Suprapubic skin (tissue), 4 donors: Measurements from ENCODE around the gene CEP350. TPM values are rescaled to one million over a fixed set of nuclear protein-coding genes. Genes with fewer than 3 reads are reported as not detected.

ENCODE experiments used
- DNase-seq, 2 donors: peaks; one replicate each; pipeline ENCODE4 v3.0.0-alpha.2; 2019; ENCODE audit warnings: low spot score in 2 of 2
- H3K27ac ChIP-seq: fragments of 200-600 bp; sonication (generic); one replicate; pipeline ENCODE4 v1.5.1; 2019
- H3K27me3 ChIP-seq: fragments of 200-600 bp; sonication (generic); one replicate; pipeline ENCODE4 v1.5.1; 2019
- H3K36me3 ChIP-seq: fragments of 200-600 bp; sonication (generic); one replicate; pipeline ENCODE4 v1.5.1; 2019
- H3K4me1 ChIP-seq: fragments of 200-600 bp; sonication (generic); one replicate; pipeline ENCODE4 v1.5.1; 2019
- H3K4me3 ChIP-seq: fragments of 200-600 bp; sonication (generic); one replicate; pipeline ENCODE4 v1.5.1; 2019; ENCODE audit warnings: mild to moderate bottlenecking
- H3K9me3 ChIP-seq: fragments of 200-600 bp; sonication (generic); one replicate; pipeline ENCODE4 v1.5.1; 2019
- EP300 ChIP-seq: sonication (generic); formaldehyde crosslinking; IDR thresholded peaks from one replicate; pipeline ENCODE4 v1.6.1; 2017; ENCODE audit warnings: antibody characterized with exemption
- POLR2A ChIP-seq, 2 donors: fragments of 450-650 bp; IDR thresholded peaks; one replicate each; pipeline ENCODE4 v1.6.1; 2017; ENCODE audit warnings: antibody characterized with exemption in 2 of 2, mild to moderate bottlenecking in 2 of 2, moderate library complexity in 2 of 2
- POLR2AphosphoS5 ChIP-seq, 3 donors: sonication (generic); formaldehyde crosslinking; IDR thresholded peaks; one replicate each; pipeline ENCODE4 v1.6.1; 2017; ENCODE audit warnings: antibody characterized with exemption in 3 of 3
- WGBS: methylation state at CpG from one replicate; pipeline ENCODE4 v1.1.5; 2018; 5-methylcytosine and 5-hydroxymethylcytosine counted together
- total RNA-seq, 4 donors: library from RNA; depleted of rRNA; stranded (reverse); fragments of >200 nt; gene quantifications; one replicate each; pipeline ENCODE4 v1.1.0, GENCODE V29; 2016
- TF ChIP-seq, protein P1 (sequence below), 2 donors: fragments of 200-600 bp in 1 of 2; fragments of 450-650 bp in 1 of 2; sonication (generic) in 1 of 2; IDR thresholded peaks; one replicate each; pipeline ENCODE4 v1.5.1; 2016 to 2019; ENCODE audit warnings: antibody characterized with exemption in 2 of 2, mild to moderate bottlenecking in 1 of 2, moderate library complexity in 1 of 2

CEP350 gene
- total RNA-seq, 4 donors from 2014 or later, result 60.5 to 90.2 (median 68.4) TPM

DNA sequence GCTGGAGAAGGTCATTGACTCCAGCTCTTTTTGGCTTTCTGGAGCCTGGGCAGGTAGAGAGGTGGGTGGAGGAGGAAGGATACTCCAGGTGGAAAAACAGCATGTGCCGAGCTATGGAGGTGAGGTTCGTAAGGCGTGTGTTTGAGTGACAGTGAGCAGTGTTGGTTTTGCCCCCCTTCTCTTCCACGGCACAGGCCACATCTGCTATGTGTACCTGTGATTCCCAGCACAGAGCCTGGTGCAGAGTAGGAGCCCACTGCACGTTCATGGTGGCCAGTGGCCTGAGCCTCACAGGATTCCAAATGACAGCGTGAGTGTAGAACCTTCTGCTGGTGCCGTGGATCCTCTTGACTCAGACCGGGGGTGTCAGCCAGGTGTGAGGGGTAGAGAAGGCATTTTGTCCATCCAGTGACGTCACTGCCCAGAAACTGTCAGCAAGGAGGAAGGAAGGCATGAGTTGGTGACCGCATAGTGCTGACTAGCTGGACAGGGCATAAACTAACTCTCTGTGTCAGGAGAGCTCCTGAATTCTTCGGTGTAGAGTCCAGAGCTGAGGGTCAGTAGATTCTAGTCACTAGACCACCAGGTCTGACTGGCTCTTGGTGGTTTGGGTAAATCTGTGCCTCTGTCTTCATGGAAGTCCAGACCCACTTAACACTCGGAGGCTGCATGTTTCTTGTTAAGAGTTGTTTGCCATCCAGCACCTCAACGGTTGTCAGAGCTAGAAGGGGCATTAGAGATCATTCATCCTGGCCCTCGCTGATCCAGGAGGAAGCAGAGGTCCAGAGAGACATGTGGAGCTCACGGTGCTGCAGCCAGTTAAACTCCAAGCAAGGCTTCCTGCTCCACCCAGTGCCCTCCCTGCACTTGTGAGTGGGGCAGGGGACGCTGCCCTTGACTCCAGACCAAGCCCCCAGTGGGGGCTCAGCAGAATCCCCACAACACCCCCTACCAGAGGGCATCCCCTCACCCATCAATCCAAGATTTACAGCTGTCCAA is 203.8 kb downstream of the CEP350 start:
- no peaks in the 10 kb centered on the region for H3K27me3 ChIP-seq
- H3K9me3 ChIP-seq, result no peaks in the 10 kb centered on the region
- TF ChIP-seq, protein P1, sequence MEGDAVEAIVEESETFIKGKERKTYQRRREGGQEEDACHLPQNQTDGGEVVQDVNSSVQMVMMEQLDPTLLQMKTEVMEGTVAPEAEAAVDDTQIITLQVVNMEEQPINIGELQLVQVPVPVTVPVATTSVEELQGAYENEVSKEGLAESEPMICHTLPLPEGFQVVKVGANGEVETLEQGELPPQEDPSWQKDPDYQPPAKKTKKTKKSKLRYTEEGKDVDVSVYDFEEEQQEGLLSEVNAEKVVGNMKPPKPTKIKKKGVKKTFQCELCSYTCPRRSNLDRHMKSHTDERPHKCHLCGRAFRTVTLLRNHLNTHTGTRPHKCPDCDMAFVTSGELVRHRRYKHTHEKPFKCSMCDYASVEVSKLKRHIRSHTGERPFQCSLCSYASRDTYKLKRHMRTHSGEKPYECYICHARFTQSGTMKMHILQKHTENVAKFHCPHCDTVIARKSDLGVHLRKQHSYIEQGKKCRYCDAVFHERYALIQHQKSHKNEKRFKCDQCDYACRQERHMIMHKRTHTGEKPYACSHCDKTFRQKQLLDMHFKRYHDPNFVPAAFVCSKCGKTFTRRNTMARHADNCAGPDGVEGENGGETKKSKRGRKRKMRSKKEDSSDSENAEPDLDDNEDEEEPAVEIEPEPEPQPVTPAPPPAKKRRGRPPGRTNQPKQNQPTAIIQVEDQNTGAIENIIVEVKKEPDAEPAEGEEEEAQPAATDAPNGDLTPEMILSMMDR (IDR thresholded peaks at IDR 0.05), result no peak
- no peak for TF ChIP-seq POLR2A (IDR thresholded peaks at IDR 0.05)
- WGBS, result 91% methylated on average over 14 of the region's 16 CpGs
- H3K36me3 ChIP-seq, result no peaks in the 10 kb centered on the region
- no peak overlapping the region for H3K4me3 ChIP-seq
- H3K4me1 ChIP-seq, result peaks cover 34% of the 10 kb centered on the region
- no peak for DNase-seq
- H3K27ac ChIP-seq, result no peak overlapping the region

DNA sequence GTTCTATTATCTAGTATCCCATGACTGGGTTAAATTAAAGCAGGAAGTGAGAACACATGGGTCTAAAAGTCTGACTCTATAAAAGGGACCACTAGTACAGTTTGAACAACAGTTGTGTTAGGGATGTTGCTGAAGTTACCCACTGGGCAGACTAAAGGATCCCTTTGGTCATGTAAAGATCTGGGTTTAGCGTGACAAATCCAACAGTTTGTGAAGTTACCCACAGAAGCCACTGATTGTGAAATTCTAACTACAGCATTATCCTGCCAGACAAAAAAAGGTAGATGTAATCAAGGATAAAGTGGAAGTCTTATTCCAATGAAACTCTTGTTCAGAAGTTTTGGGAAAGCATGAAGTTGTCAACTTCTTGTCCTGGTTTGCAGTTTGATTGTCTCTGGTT is 205.7 kb downstream of the CEP350 start:
- Histone ChIP-seq H3K27me3 (no peaks in the 10 kb centered on the region), H3K4me1 (peaks cover 23% of the 10 kb centered on the region), H3K27ac (no peak overlapping the region), H3K4me3 (no peak overlapping the region), H3K9me3 (no peaks in the 10 kb centered on the region), H3K36me3 (no peaks in the 10 kb centered on the region)
- TF ChIP-seq POLR2A (IDR thresholded peaks at IDR 0.05), result no peak
- WGBS, result 72% methylated on average over 1 of the region's 1 CpG
- no peak for DNase-seq

DNA sequence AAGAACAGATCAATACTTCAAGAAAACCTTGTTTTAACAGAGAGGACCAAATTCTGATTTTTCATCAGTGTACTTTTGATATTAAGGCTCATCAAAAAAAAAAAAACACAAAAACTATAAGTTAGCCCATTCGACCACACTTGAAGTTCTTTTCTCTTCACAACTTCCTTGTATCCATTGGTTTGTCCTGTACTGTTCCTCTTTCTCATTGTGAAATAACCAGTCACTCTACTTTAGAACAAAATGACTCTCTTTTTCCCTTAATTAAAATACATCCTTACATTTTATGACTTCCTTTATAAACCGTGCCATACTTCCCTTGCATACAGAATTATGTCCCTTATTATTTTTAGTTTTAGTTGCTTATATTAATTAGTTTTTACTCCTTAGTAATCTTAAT is 208.4 kb downstream of the CEP350 start:
- H3K36me3 ChIP-seq, result no peaks in the 10 kb centered on the region
- no peaks in the 10 kb centered on the region for H3K9me3 ChIP-seq
- no peak for DNase-seq
- H3K4me1 ChIP-seq, result peaks cover 31% of the 10 kb centered on the region
- H3K27me3 ChIP-seq, result no peaks in the 10 kb centered on the region
- no peak overlapping the region for H3K27ac ChIP-seq
- TF ChIP-seq, protein P1 (IDR thresholded peaks at IDR 0.05), result no peak
- no peak for TF ChIP-seq EP300
- no peak for TF ChIP-seq POLR2AphosphoS5 (IDR thresholded peaks at IDR 0.05)
- no peak for TF ChIP-seq POLR2A (IDR thresholded peaks at IDR 0.05)
- 62% methylated on average over 2 of the region's 2 CpGs for WGBS
- H3K4me3 ChIP-seq, result no peak overlapping the region

Other genes with a start within 250 kb of the CEP350 start
- gene FAM163A, start 211.5 kb upstream of the CEP350 start, total RNA-seq, result under 1 TPM in 1 of 4 donors, not detected in 3; 0.29 TPM
- 10 to 100 TPM; 68.0 to 91.5 (median 78.3) TPM for gene TOR1AIP2, start 77.0 kb upstream of the CEP350 start, total RNA-seq
- 10 to 100 TPM; 37.8 to 56.7 (median 47.9) TPM for gene TOR1AIP1, start 72.5 kb upstream of the CEP350 start, total RNA-seq
- gene QSOX1, start 200.1 kb downstream of the CEP350 start, total RNA-seq, result 10 to 100 TPM; 56.6 to 66.1 (median 61.5) TPM